ENCODE data around the gene PVALEF.

DNA sequence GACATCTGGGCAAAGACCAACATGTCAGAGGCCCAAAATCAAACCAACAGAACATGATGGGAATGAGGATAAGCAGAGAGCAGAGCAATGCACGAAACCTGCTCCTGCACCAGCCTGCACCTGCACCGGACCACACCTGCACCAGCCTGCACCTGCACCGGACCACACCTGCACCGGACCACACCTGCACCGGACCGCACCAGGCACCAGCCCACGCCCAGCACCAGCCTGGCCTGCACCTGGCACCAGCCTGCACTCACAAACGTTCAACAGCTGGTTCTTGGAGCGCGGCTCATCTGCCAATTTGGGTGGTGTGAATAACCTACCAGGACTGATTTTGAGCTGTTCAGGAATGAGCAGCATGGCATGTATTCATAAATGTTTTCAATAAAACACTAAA lies 39.3 kb downstream of the PVALEF start:
- TF ChIP-seq POLR2AphosphoS5 (IDR thresholded peaks at IDR 0.05): no peak
- no peak for TF ChIP-seq POLR2A (IDR thresholded peaks at IDR 0.05)

Measured in prostate gland (tissue), 1 donor.